ENCODE data around the gene SLCO4A1.
"Not testable (repeated sequence)": the region's sequence is repeated elsewhere in the genome, so short reads cannot be mapped to it uniquely, and the experiment has no call there.

Gene SLCO4A1

DNA sequence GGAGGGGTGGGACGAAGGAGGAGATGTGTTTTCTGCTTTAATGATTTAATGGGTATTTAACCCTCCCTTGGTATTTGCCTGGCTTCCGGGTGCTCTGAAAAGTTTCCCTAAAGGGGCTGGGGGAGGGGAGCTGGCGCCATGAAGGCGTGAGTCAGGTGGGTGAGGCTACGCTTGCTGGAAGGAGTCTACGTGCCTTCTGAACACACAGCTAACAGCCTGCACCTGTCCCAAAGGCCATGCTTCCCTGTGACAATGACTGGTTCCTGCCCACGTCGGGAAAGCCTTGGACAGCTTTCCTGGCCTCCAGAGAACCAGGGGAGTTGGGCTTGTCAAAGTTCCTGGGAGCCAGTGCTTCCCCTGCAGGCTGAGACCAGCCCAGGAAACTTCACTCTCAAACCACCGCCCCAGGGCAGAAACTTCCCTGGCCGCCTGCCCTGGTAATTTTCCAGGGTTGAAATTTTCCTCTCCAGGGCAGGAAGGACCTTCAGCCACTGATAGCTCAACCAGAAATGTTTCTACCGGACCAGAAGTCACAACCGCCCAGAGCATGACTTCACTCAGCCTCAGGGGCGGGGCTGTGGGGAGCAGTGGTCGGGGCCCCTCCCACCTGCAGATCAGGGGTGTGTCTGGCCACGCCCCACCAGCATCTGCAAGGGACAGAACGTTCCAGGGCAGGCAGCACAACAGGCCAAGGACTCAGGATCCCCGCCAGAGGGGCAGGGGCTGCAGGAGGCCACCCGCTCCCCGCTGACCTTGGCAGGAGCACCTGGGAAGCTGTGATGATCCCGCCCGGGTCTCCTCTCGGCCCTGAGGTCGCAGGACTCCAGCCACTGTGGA lies 18.6 kb upstream of the SLCO4A1 start:
- DNase-seq, result peak; percentile 93

DNA sequence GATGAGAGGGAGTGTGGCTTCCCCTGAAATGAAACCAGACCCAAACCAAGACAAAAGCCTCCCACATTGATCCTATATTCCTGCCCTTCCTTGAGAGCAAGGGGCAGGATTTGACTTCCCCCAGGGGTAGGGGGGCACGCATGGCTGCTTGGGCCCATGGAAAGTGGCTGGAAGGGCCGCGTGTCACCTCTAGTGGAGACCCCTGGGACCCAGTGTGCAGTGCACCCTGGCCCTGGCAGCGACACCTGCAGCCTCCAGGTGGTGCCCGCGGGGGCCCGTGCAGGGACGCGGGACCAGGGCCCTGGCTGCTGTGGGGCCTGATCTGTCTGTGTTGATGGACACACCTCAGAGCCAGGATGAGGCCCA lies 18.0 kb upstream of the SLCO4A1 start:
- no peak for DNase-seq

DNA sequence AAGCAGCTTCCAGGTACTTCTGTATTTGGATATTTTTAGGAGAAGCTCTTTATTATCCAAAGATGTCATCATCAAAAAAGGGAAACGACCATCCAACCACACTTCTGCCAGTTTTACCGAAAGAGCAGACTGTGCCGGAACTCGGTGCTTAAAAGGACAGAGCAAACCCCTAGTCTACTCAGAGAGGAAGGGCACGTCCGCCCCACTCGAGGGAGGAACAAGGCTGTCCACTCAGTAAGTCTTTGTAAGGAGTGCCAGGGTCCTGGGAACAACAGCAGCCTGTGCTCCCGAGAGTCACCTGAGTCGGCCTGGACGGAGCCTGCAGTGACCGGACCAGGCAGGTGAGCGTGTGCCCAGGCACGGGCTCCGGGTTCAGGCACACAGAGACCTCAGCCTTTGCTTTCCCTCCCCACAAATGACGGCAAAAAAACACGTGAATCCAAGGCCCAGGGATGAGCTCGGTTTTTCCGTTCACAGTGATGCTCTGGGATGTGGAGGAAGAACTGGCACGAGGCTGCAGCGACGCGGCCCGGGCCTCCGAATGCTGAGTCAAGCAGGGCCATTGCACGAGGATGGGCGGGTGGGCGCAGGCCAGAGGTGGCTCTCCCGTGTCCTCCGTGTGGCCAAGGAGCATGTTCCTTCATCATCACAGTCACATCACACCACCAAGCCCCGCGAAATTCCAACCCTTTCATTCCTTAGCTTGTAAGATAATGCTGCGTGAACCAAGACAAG lies 17.4 kb upstream of the SLCO4A1 start:
- no peak for DNase-seq

- DNase-seq, result no peak
Observed at GRCh38 chr20:62625516-62625915, 16.8 kb upstream of the SLCO4A1 start.

DNA sequence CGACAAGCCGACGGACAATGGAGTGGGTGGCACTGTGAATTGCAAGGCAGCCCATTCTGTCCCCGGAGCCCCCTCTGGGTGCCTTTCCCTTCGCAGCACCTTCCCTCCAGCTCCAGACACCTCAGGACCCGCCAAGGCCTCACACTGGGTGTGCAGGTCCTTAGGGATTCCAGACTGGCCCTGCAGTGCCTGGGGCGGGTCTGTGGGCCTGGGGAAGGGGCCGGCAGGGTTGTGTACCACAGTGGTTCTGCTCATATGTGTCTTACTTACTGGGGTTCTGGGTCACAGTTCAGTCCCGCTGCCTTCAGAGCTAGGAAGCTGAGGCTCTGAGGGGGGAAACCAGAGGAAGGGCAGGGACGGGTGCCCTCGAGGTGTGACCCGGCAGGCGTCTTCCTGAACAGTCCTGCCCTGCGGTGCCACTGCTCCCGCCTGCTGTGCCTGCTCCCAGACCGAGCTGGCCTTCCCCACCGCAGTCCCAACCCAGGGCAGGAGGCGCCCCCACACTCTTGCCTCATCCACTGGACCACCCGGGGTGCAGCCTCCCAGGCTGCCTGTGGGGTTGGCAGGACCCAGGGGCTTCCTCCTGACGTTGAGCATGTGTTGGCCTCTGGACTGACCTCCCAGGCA lies 16.3 kb upstream of the SLCO4A1 start:
- DNase-seq, result no peak

DNA sequence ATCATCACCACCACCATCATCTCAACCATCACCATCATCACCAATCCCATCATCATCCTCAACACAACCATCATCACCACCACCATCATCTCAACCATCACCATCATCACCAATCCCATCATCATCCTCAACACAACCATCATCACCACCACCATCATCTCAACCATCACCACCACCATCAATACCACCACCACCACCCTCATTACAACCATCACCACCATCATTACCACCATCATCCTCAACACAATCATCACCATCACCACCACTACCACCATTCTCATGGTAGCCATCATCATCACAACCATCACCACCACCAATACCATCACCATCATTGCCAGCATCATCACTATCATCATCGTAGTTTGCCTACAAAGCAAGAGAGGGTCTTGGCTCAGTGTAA lies 14.9 kb upstream of the SLCO4A1 start:
- not testable (repeated sequence) for DNase-seq

DNA sequence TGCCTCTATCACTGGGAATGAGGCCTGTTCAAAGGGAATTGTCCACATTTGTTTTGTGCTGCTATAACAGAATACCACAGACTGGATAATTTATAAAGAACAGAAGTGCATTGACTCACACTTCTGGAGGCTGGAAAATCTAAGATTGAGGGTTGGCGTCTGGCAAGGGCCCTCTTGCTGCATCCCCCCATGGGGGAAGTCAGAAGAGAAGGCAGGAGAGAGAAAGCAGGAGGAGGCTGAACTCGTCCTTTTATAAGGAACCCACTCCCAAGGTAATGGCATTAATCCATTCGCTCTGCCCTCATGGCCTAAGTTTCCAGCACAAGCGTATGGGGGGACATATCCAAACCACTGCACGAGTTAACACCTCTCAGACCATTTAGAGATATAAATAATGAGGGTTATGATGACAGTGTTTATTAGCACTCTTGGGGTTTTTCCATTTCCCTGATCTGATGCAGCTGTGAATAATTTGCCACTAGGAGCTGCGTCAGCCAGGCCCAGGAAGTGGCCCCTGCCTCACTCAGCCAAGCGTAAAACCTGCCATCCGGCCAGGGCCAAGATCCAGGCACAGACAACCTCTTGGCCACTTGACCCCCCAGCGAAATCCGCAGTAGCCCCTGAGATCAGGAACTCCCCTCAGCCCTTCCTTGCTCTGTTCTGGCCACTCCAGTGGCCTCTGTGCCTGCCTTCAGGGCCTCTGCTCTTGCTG lies 14.2 kb upstream of the SLCO4A1 start:
- no peak for DNase-seq

DNA sequence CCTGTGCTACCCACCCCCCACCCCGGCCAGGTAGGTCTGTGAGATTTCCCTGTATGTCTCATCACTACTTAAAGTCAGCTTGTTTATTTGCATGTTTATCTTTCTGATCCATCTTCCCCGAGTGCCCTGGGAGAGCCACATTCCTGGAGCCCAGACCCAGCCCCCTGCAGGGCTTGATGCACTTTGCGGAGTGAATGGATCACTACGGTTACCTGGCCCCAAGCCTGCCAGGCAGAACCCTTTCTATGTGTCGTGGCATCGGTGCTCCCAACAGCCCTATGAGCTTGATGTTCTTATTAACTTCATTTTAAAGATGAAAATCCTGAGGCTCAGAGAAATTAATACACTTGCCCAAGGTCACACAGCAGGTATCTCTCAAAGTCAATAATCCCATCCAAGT lies 13.6 kb upstream of the SLCO4A1 start:
- no peak for DNase-seq

DNA sequence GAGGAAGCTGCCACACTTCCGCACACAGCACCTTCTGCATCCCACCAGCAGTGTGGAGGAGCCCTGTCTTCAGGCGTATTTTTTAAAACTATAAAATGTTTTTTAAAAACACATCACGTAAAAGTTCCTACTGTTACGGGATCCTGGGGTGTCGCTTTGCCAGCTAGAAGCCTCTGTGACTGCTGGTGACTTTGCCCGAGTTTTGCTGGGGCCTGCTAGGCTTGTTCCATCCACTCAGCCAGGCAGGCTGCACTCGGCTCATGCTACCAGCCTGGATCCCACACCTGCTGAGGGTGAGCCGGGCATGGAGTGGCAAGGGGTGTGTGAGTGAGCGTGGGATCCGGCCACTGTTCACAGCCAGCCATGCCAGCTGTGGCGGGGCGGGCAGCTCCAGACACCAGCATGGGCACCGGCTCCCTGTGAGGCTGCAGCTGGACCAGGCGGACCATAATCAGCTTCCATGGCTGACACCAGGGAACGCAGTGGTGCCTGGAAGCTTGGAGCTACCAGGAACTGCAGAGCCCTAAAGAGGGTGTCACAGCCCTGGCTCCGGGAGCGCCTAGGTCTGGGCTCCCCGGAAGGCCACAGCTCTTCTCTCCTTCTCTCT lies 12.3 kb upstream of the SLCO4A1 start:
- no peak for DNase-seq

- DNase-seq, result no peak
Observed at GRCh38 chr20:62631336-62632308, 10.7 kb upstream of the SLCO4A1 start.

- DNase-seq, result no peak
Observed at GRCh38 chr20:62632575-62633090, 9.7 kb upstream of the SLCO4A1 start.

GRCh38 chr20:62633598-62634329 lies 8.5 kb upstream of the SLCO4A1 start:
- DNase-seq, result no peak

GRCh38 chr20:62634330-62634967 lies 7.9 kb upstream of the SLCO4A1 start:
- no peak for DNase-seq

DNA sequence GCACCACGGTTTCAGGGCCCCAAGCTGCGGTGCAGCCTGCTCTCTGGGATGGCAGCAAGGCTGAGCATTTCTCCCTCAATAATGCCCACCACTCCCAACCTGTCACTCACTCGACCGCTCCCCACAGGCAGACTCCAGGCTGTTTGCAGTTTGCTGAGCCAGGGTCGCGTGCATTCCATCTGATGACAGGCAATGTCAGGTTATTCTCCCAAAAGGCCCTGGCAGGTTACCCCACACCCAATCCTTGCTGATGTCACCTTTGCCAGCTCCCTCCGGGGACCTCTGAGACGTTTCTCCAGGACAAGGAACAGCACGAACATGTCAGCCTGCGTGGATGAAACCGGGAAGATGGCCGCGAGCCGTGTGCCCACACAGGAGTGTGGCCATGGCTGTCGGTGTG lies 7.1 kb upstream of the SLCO4A1 start:
- DNase-seq, result no peak

- DNase-seq, result no peak
Observed at GRCh38 chr20:62635852-62636251, 6.5 kb upstream of the SLCO4A1 start.

GRCh38 chr20:62636446-62636845 lies 5.9 kb upstream of the SLCO4A1 start:
- no peak for DNase-seq

GRCh38 chr20:62637110-62637509 lies 5.2 kb upstream of the SLCO4A1 start:
- DNase-seq, result no peak

DNA sequence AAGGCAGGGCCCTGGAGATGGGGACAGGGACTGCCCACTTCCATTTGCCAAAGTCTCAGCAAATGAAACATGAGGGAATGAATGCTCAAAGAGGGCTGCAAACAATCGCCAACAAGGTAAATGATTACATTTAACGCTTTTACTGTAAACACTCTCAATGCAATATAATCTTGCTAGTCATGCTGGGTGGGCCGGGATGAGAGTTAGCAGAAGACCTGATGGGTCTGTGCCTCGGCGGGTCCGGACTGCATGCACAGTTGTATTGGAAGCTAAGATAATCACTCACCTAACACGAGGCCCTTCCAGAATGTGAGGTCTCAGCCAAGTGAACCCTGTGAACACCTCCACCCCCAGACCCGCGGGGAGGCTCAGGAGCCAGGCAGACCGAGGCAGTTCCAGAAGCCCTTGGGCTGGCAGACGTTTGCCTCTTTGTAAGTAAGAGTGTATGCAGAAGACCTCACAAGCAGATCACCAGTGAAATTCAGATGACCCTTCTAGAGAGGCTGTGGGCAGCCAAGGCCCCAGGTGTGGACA lies 4.7 kb upstream of the SLCO4A1 start:
- no peak for DNase-seq

- no peak for DNase-seq
Observed at GRCh38 chr20:62638055-62638570, 4.2 kb upstream of the SLCO4A1 start.
